K562 (cell line): Measurements from ENCODE around the gene EPHA1. TPM values are rescaled to one million over a fixed set of nuclear protein-coding genes. Genes with fewer than 3 reads are reported as not detected.

Experiments used
- FIP1L1 ChIP-seq: fragments of 200-400 bp; formaldehyde crosslinking; IDR thresholded peaks from 2 replicates; pipeline ENCODE4 v1.6.1; 2018; ENCODE audit warnings: mild to moderate bottlenecking, low read depth, low read length; ENCODE audit not compliant: poor library complexity, severe bottlenecking
- FOXK1 ChIP-seq: sonication (generic); formaldehyde crosslinking; IDR thresholded peaks from 2 replicates; pipeline ENCODE4 v1.8.0; 2022; ENCODE audit warnings: missing genetic modification reagents, mild to moderate bottlenecking, borderline replicate concordance
- HMGN3 ChIP-seq: IDR thresholded peaks from 2 replicates; pipeline ENCODE4 v1.6.1; 2011; ENCODE audit warnings: borderline replicate concordance, low read depth, mild to moderate bottlenecking, mixed read lengths, low read length; ENCODE audit not compliant: insufficient read length; ENCODE audit errors: extremely low read depth
- LCOR ChIP-seq: sonication (generic); formaldehyde crosslinking; IDR thresholded peaks from 2 replicates; pipeline ENCODE4 v1.8.0; 2022; ENCODE audit warnings: mild to moderate bottlenecking, missing genetic modification reagents
- NFATC3 ChIP-seq: fragments of 450-650 bp; IDR thresholded peaks from 2 replicates; pipeline ENCODE4 v1.6.1; 2017; ENCODE audit warnings: mild to moderate bottlenecking
- NRF1 ChIP-seq, 2 experiments: fragments of 450-650 bp; IDR thresholded peaks in 1 of 2; conservative IDR thresholded peaks in 1 of 2; 2 replicates each; pipeline ENCODE4 v1.6.1; 2014; ENCODE audit warnings: mild to moderate bottlenecking in 2 of 2
- polyA plus RNA-seq, 8 experiments: library from polyadenylated mRNA; depleted of rRNA in 4 of 8; stranded (reverse) in 5 of 8; unstranded in 3 of 8; fragments of >200 nt; fragmentation: Nextera tagmentation in 2 of 8; fragmentation: Illumina TruSeq in 1 of 8; extraction: Ambion mirVana in 2 of 8; extraction: Trizol in 1 of 8; gene quantifications; 2 replicates each; pipeline versions ENCODE4 v1.2.1 to v1.2.3, GENCODE V29; 2011 to 2014; ENCODE audit warnings: inconsistent platforms in 1 of 8, missing spikeins in 1 of 8
- total RNA-seq, 7 experiments: library from RNA; depleted of rRNA in 6 of 7; stranded (reverse); fragments of >200 nt in 6 of 7; fragmentation: Illumina TruSeq in 2 of 7; extraction: Trizol in 2 of 7; gene quantifications; 2 replicates each; pipeline versions ENCODE4 v1.2.1 to v1.2.3, GENCODE V29; 2011 to 2021; ENCODE audit warnings: low replicate concordance in 1 of 7
- TF ChIP-seq, protein P1 (sequence below): sonication (generic); formaldehyde crosslinking; IDR thresholded peaks from 2 replicates; pipeline ENCODE4 v1.8.0; 2023; ENCODE audit warnings: mild to moderate bottlenecking, missing genetic modification reagents
- TF ChIP-seq, protein P2 (sequence below), 3 experiments: IDR thresholded peaks in 2 of 3; conservative IDR thresholded peaks in 1 of 3; 2 replicates each; pipeline ENCODE4 v1.5.1; 2011 to 2012; ENCODE audit warnings: low read length in 3 of 3, mild to moderate bottlenecking in 3 of 3, control low read depth in 2 of 3, improper control_type of control experiment in 1 of 3, inconsistent platforms in 1 of 3, low read depth in 1 of 3, mixed read lengths in 1 of 3, moderate library complexity in 1 of 3; ENCODE audit not compliant: insufficient read depth in 2 of 3

EPHA1 gene
- total and polyA plus RNA-seq, 9 of the 15 experiments (the other 6 are each of a cell fraction or from before 2014, with no cell fraction given): 0.22 to 0.57 (median 0.32) TPM; not detected in 6

DNA sequence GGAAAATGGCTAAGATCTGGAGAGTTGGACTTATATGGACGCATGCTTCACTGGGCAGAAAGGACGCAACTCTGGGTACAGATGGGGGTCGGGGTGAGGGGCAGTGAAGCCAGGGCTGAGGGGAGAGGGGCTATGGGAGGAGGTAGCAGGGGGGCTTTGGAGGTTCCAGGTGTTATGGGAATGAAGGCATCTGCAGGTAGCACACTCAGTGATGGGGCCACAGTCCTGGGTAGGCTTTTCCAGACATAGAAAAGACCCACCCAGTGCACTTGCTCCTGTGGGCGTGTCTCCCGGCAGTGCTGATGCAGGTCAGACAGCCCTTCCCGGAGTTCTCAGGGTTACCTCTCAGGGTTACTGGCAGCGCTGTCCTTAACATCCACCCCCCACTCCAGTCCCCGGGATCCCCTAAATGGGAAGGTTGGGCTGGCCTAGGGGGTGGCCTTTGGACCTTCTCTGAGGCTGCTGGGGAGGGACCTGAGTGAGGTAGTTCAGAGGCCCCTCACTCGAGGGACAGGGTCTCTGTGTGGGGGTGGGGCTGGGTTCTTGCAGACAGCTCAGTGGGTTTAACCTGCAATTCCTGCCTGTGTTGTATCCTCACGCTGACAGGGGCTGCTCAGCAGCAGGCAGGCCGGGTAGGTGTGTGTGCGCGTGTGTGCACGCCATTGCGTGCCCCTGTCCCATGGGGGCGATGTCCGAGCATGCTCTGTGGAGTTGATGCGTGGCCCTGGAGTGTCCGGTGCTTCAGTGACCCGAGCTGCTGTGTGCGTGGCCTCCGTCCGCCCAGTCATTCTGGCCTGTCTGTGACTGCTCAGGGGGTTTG, 21.3 kb downstream of the EPHA1 start (continued):
- TF ChIP-seq FOXK1 (CRISPR knock-in tag): peak; percentile 42; the same call in 1 of the 2 replicates
- TF ChIP-seq, protein P1, sequence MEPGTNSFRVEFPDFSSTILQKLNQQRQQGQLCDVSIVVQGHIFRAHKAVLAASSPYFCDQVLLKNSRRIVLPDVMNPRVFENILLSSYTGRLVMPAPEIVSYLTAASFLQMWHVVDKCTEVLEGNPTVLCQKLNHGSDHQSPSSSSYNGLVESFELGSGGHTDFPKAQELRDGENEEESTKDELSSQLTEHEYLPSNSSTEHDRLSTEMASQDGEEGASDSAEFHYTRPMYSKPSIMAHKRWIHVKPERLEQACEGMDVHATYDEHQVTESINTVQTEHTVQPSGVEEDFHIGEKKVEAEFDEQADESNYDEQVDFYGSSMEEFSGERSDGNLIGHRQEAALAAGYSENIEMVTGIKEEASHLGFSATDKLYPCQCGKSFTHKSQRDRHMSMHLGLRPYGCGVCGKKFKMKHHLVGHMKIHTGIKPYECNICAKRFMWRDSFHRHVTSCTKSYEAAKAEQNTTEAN (CRISPR knock-in tag): 0 out of 2 replicates have a peak, but pooled peaks have one; percentile 31
- no peak for TF ChIP-seq LCOR (CRISPR knock-in tag)
- peak; percentile 15 for TF ChIP-seq FIP1L1
- TF ChIP-seq, protein P2, sequence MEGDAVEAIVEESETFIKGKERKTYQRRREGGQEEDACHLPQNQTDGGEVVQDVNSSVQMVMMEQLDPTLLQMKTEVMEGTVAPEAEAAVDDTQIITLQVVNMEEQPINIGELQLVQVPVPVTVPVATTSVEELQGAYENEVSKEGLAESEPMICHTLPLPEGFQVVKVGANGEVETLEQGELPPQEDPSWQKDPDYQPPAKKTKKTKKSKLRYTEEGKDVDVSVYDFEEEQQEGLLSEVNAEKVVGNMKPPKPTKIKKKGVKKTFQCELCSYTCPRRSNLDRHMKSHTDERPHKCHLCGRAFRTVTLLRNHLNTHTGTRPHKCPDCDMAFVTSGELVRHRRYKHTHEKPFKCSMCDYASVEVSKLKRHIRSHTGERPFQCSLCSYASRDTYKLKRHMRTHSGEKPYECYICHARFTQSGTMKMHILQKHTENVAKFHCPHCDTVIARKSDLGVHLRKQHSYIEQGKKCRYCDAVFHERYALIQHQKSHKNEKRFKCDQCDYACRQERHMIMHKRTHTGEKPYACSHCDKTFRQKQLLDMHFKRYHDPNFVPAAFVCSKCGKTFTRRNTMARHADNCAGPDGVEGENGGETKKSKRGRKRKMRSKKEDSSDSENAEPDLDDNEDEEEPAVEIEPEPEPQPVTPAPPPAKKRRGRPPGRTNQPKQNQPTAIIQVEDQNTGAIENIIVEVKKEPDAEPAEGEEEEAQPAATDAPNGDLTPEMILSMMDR (IDR thresholded peaks at IDR 0.05 in 2 of 3, conservative IDR thresholded peaks at IDR 0.05 in 1 of 3; ENCODE audit: insufficient read depth in 2 of 3, low read depth in 1 of 3, low read length in 3 of 3): peak; percentile 44 to 60 (median 54)
- TF ChIP-seq HMGN3: peak; percentile 16
- peak in 1 of 2 experiments; percentile 35; a peak in 2 of 4 replicates for TF ChIP-seq NRF1 (conservative IDR thresholded peaks at IDR 0.05 in 1 of 2, IDR thresholded peaks at IDR 0.05 in 1 of 2)
- TF ChIP-seq NFATC3: no peak
- TF ChIP-seq, all 486 proteins: peak for 19
